Liver (tissue), 9 donors: Measurements from ENCODE around the gene OR1I1. TPM values are rescaled to one million over a fixed set of nuclear protein-coding genes. Genes with fewer than 3 reads are reported as not detected.
"Not testable (repeated sequence)": the region's sequence is repeated elsewhere in the genome, so short reads cannot be mapped to it uniquely, and the experiment has no call there.

ENCODE experiments used
- DNase-seq: peaks from one replicate; pipeline ENCODE4 v3.0.0-alpha.2; 2017; ENCODE audit warnings: low spot score
- H3K27ac ChIP-seq, 2 donors: one replicate each; pipeline ENCODE4 v1.7.0; 2013; ENCODE audit warnings: inconsistent platforms in 2 of 2, low read length in 2 of 2, control low read depth in 1 of 2, low read depth in 1 of 2, mild to moderate bottlenecking in 1 of 2
- H3K27me3 ChIP-seq, 4 donors: one replicate each; pipeline versions ENCODE4 v1.6.1 to v1.7.0; 2013; ENCODE audit warnings: low read length in 3 of 4, inconsistent platforms in 1 of 4, mild to moderate bottlenecking in 1 of 4, moderate library complexity in 1 of 4; ENCODE audit not compliant: control insufficient read depth in 4 of 4, insufficient read depth in 4 of 4
- H3K36me3 ChIP-seq, 4 donors: one replicate each; pipeline versions ENCODE4 v1.6.1 to v1.7.0; 2013; ENCODE audit warnings: low read length in 3 of 4, mild to moderate bottlenecking in 3 of 4, low read depth in 1 of 4, moderate library complexity in 1 of 4; ENCODE audit not compliant: control insufficient read depth in 4 of 4, insufficient read depth in 3 of 4
- H3K4me1 ChIP-seq, 4 donors: one replicate each; pipeline versions ENCODE4 v1.6.1 to v1.7.0; 2013; ENCODE audit warnings: low read length in 3 of 4, mild to moderate bottlenecking in 3 of 4, moderate library complexity in 1 of 4; ENCODE audit not compliant: control insufficient read depth in 4 of 4, insufficient read depth in 4 of 4
- H3K4me3 ChIP-seq, 3 donors: one replicate each; pipeline versions ENCODE4 v1.6.1 to v1.7.0; 2013; ENCODE audit warnings: low read length in 3 of 3, control low read depth in 1 of 3, low read depth in 1 of 3, mild to moderate bottlenecking in 1 of 3
- H3K9ac ChIP-seq, 2 donors: one replicate each; pipeline ENCODE4 v1.7.0; 2013; ENCODE audit warnings: low read length in 2 of 2, mild to moderate bottlenecking in 2 of 2, moderate library complexity in 2 of 2, control low read depth in 1 of 2, low read depth in 1 of 2
- H3K9me3 ChIP-seq, 4 donors: one replicate each; pipeline versions ENCODE4 v1.6.1 to v1.7.0; 2013; ENCODE audit warnings: low read length in 3 of 4; ENCODE audit not compliant: control insufficient read depth in 4 of 4
- ATF3 ChIP-seq: IDR thresholded peaks from 2 replicates; pipeline ENCODE4 v1.6.1; 2016; ENCODE audit warnings: antibody characterized with exemption
- CTCF ChIP-seq: fragments of 150-350 bp; IDR thresholded peaks from 2 replicates; pipeline ENCODE4 v1.5.1; 2017; ENCODE audit warnings: improper control_type of control experiment, low read depth, low read length; ENCODE audit not compliant: missing input control
- EGR1 ChIP-seq, 2 donors: IDR thresholded peaks; 2 replicates each; pipeline ENCODE4 v1.6.1; 2016 to 2018; ENCODE audit warnings: antibody characterized with exemption in 2 of 2, low read depth in 2 of 2
- FOXA1 ChIP-seq: IDR thresholded peaks from 2 replicates; pipeline ENCODE4 v1.6.1; 2016; ENCODE audit warnings: antibody characterized with exemption
- FOXA2 ChIP-seq: IDR thresholded peaks from 2 replicates; pipeline ENCODE4 v1.6.1; 2016; ENCODE audit warnings: antibody characterized with exemption
- HNF4A ChIP-seq, 2 donors: conservative IDR thresholded peaks; 2 replicates each; pipeline ENCODE4 v1.6.1; 2016; ENCODE audit warnings: antibody characterized with exemption in 2 of 2, mild to moderate bottlenecking in 2 of 2
- HNF4G ChIP-seq: IDR thresholded peaks from 2 replicates; pipeline ENCODE4 v1.6.1; 2016; ENCODE audit warnings: antibody characterized with exemption
- JUND ChIP-seq, 2 donors: IDR thresholded peaks; 2 replicates each; pipeline ENCODE4 v1.6.1; 2016; ENCODE audit warnings: antibody characterized with exemption in 2 of 2
- RAD21 ChIP-seq, 2 donors: IDR thresholded peaks; 2 replicates each; pipeline ENCODE4 v1.6.1; 2016; ENCODE audit warnings: antibody characterized with exemption in 2 of 2, mild to moderate bottlenecking in 2 of 2
- REST ChIP-seq: IDR thresholded peaks from 2 replicates; pipeline ENCODE4 v1.6.1; 2016; ENCODE audit warnings: antibody characterized with exemption, mild to moderate bottlenecking
- RXRA ChIP-seq, 2 donors: IDR thresholded peaks; 2 replicates each; pipeline ENCODE4 v1.6.1; 2017 to 2018; ENCODE audit warnings: antibody characterized with exemption in 2 of 2, mild to moderate bottlenecking in 1 of 2
- SP1 ChIP-seq: IDR thresholded peaks from 2 replicates; pipeline ENCODE4 v1.6.1; 2018; ENCODE audit warnings: antibody characterized with exemption, mild to moderate bottlenecking
- TAF1 ChIP-seq: conservative IDR thresholded peaks from 2 replicates; pipeline ENCODE4 v1.6.1; 2016; ENCODE audit warnings: antibody characterized with exemption, mild to moderate bottlenecking
- YY1 ChIP-seq: IDR thresholded peaks from 2 replicates; pipeline ENCODE4 v1.6.1; 2016; ENCODE audit warnings: antibody characterized with exemption, mild to moderate bottlenecking
- WGBS: extraction: QIAGEN DNeasy Blood & Tissue Kit; methylation state at CpG from one replicate; pipeline ENCODE4 v1.1.7; 2013; 5-methylcytosine and 5-hydroxymethylcytosine counted together
- polyA plus RNA-seq, 2 donors: library from polyadenylated mRNA; stranded (reverse) in 1 of 2; unstranded in 1 of 2; fragments of 200-250 nt in 1 of 2; fragments of >200 nt in 1 of 2; fragmentation: Nextera tagmentation in 1 of 2; extraction: Ambion mirVana in 1 of 2; gene quantifications; one replicate each; pipeline versions ENCODE4 v1.2.1 to v1.2.3, GENCODE V29; 2013 to 2015
- total RNA-seq, 2 donors: library from RNA; depleted of rRNA; stranded (reverse); fragments of >200 nt; gene quantifications; one replicate each; pipeline ENCODE4 v1.2.3, GENCODE V29; 2014
- TF ChIP-seq, protein P1 (sequence below): IDR thresholded peaks from 2 replicates; pipeline ENCODE4 v1.6.1; 2016; ENCODE audit warnings: antibody characterized with exemption
- donor health status: healthy.
- donor health status: healthy.
- donor health status: healthy.
- donor health status: healthy.
- donor health status: healthy.

Gene OR1I1
- total and polyA plus RNA-seq, 4 donors: not detected

- no peak for DNase-seq
Measured at GRCh38 chr19:15096223-15096622, 14.2 kb downstream of the OR1I1 start.

DNA sequence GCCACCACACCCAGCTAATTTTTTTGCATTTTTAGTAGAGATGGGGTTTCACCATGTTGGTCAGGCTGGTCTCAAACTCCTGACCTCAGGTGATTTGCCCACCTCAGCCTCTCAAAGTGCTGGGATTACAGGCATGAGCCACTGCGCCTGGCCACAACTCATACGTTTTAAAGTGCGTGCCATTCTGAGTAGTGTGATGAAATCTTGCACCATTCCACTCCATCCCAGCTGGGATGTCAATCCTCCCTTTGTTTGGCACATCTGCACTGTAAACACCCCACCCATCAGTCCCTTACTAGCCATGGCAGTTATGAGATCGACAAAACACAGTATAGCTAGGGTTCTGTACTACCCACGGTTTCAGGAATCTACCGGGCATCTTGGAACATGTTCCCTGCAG is 16.0 kb downstream of the OR1I1 start:
- H3K9ac ChIP-seq, H3K36me3 ChIP-seq, H3K27ac ChIP-seq, H3K4me3 ChIP-seq, H3K9me3 ChIP-seq, H3K4me1 ChIP-seq, H3K27me3 ChIP-seq, DNase-seq: not testable (repeated sequence)
- WGBS: 87% methylated on average over 6 of the region's 6 CpGs

More at GRCh38 chr19:15096223-15096622, 14.2 kb downstream of the OR1I1 start:
- 65% methylated on average over 3 of the region's 3 CpGs for WGBS
- H3K4me3 ChIP-seq: no peak overlapping the region
- TF ChIP-seq RXRA (IDR thresholded peaks at IDR 0.05) (no peak), TAF1 (no peak), HNF4G (no peak), JUND (IDR thresholded peaks at IDR 0.05) (no peak), RAD21 (IDR thresholded peaks at IDR 0.05) (no peak), SP1 (no peak), HNF4A (conservative IDR thresholded peaks at IDR 0.05) (no peak), FOXA1 (no peak), YY1 (no peak), FOXA2 (no peak), EGR1 (IDR thresholded peaks at IDR 0.05; ENCODE audit: low read depth in 2 of 2) (no peak), ATF3 (no peak), REST (no peak), CTCF (no peak)
- TF ChIP-seq, protein P1, sequence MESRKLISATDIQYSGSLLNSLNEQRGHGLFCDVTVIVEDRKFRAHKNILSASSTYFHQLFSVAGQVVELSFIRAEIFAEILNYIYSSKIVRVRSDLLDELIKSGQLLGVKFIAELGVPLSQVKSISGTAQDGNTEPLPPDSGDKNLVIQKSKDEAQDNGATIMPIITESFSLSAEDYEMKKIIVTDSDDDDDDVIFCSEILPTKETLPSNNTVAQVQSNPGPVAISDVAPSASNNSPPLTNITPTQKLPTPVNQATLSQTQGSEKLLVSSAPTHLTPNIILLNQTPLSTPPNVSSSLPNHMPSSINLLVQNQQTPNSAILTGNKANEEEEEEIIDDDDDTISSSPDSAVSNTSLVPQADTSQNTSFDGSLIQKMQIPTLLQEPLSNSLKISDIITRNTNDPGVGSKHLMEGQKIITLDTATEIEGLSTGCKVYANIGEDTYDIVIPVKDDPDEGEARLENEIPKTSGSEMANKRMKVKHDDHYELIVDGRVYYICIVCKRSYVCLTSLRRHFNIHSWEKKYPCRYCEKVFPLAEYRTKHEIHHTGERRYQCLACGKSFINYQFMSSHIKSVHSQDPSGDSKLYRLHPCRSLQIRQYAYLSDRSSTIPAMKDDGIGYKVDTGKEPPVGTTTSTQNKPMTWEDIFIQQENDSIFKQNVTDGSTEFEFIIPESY: no peak
- H3K9me3 ChIP-seq: no peaks in the 10 kb centered on the region
- no peak overlapping the region for H3K27ac ChIP-seq
- H3K36me3 ChIP-seq: no peaks in the 10 kb centered on the region
- no peak overlapping the region for H3K9ac ChIP-seq
- H3K27me3 ChIP-seq: no peaks in the 10 kb centered on the region
- peaks cover 0 to 6% (median 1%) of the 10 kb centered on the region in 4 donors for H3K4me1 ChIP-seq
